Mucosa of descending colon (tissue), 3 donors: ENCODE measurements around the gene PRKCZ. TPM values are rescaled to one million over a fixed set of nuclear protein-coding genes. Genes with fewer than 3 reads are reported as not detected.

ENCODE experiments used
- ATAC-seq: fragments of 200-7000 bp; cut with Tn5 transposase; one replicate; pipeline ENCODE4 v1.9.1; 2020; ENCODE audit warnings: mild to moderate bottlenecking, moderate library complexity
- DNase-seq, 3 donors: peaks; one replicate each; pipeline ENCODE4 v3.0.0-alpha.2; 2020
- H3K36me3 ChIP-seq: fragments of 200-600 bp; one replicate; pipeline ENCODE4 v1.8.0; 2021; ENCODE audit warnings: low read depth, mild to moderate bottlenecking
- H3K4me1 ChIP-seq: fragments of 200-600 bp; one replicate; pipeline ENCODE4 v1.8.0; 2021; ENCODE audit warnings: low read depth, mild to moderate bottlenecking
- H3K4me3 ChIP-seq: fragments of 200-600 bp; one replicate; pipeline ENCODE4 v1.8.0; 2021; ENCODE audit warnings: mild to moderate bottlenecking
- H3K9me3 ChIP-seq: fragments of 200-600 bp; one replicate; pipeline ENCODE4 v1.8.0; 2021; ENCODE audit warnings: mild to moderate bottlenecking
- CTCF ChIP-seq: fragments of 200-600 bp; IDR thresholded peaks from one replicate; pipeline ENCODE4 v1.8.0; 2022; ENCODE audit warnings: antibody characterized with exemption, mild to moderate bottlenecking
- intact Hi-C, 2 donors: fragments of 100-400 bp; cut with DNase I in 1 of 2; cut with micrococcal nuclease in 1 of 2; formaldehyde crosslinking; loops; one replicate each; pipeline versions ENCODE4 v1.11.0 to v1.11.1; 2022; cut with DNase I, micrococcal nuclease
- total RNA-seq, 3 donors: library from RNA; stranded (reverse); fragmentation: NEBNext Ultra II Directional in 2 of 3; extraction: Animal tissue kit (Norgen Biotek cat#: 25700) in 2 of 3; gene quantifications; one replicate each; pipeline versions ENCODE4 v1.2.1 to v1.2.4, GENCODE V29; 2021 to 2023
- donor health status: DM: no; HTN: no; CAD: no; lungs with moderate emphysema.
- donor health status: DM: no; HTN: no; CAD: no.
- donor health status: DM: no; HTN: yes; CAD: no.

PRKCZ gene
- total RNA-seq, 3 donors from 2014 or later, result 38.9 to 80.2 (median 53.7) TPM

- no peak for TF ChIP-seq CTCF
- ATAC-seq (no peak), DNase-seq (no peak)
- Histone ChIP-seq H3K9me3 (peaks cover 14% of the 10 kb centered on the region), H3K36me3 (no peaks in the 10 kb centered on the region), H3K4me3 (no peak overlapping the region), H3K4me1 (peaks cover 12% of the 10 kb centered on the region)
- intact Hi-C loops, result no loop called here
These were observed 45.9 kb downstream of the PRKCZ start for GRCh38 chr1:2095981-2096736.

- DNase-seq (no peak), ATAC-seq (peak; percentile 62)
- H3K36me3 ChIP-seq, result no peaks in the 10 kb centered on the region
- intact Hi-C loops, result no loop called here
- TF ChIP-seq CTCF, result no peak
- peaks cover 14% of the 10 kb centered on the region for H3K9me3 ChIP-seq
- H3K4me3 ChIP-seq, result no peak overlapping the region
- peaks cover 2% of the 10 kb centered on the region for H3K4me1 ChIP-seq
These were observed 47.4 kb downstream of the PRKCZ start for GRCh38 chr1:2097386-2098300.

DNA sequence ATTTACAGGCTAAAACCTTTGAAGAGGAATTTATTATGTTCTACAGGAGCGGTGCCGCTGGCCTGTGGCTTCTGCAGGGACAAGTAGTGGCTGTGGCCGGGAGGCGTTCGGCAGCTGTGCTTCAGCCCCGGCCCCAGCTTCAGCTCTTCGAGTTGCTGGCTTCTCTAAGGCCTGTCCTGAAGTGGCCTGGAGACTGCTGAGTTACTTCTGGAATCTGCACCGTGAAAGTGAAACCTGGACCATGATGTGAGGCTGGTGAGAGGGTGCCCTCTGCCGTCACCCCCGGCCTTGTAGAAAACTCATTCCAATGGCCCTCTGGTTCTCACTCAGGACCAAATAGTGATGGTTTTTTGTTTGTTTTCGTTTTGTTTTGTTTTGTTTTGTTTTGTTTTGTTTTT is 48.1 kb downstream of the PRKCZ start:
- Histone ChIP-seq H3K9me3 (peaks cover 14% of the 10 kb centered on the region), H3K4me1 (no peaks in the 10 kb centered on the region), H3K4me3 (no peak overlapping the region), H3K36me3 (no peaks in the 10 kb centered on the region)
- ATAC-seq, result peak; percentile 46
- no peak for DNase-seq
- intact Hi-C loops, result no loop called here
- no peak for TF ChIP-seq CTCF

GRCh38 chr1:2098839-2099785 is 48.9 kb downstream of the PRKCZ start:
- H3K36me3 ChIP-seq, result no peaks in the 10 kb centered on the region

More at GRCh38 chr1:2098839-2099785, 48.9 kb downstream of the PRKCZ start:
- H3K9me3 ChIP-seq, result peaks cover 14% of the 10 kb centered on the region
- no peak for TF ChIP-seq CTCF
- ATAC-seq (no peak), DNase-seq (peak in 1 of 3 donors; percentile 19)
- no peak overlapping the region for H3K4me3 ChIP-seq
- intact Hi-C loops, result no loop called here
- H3K4me1 ChIP-seq, result peaks cover 2% of the 10 kb centered on the region
